CD4-positive, alpha-beta T cell (primary cell): ENCODE data around the gene DCP1B. TPM values are rescaled to one million over a fixed set of nuclear protein-coding genes. Genes with fewer than 3 reads are reported as not detected.

Experiments used
- ATAC-seq: fragments of 200-7000 bp; cut with Tn5 transposase; one replicate; pipeline ENCODE4 v1.10.0; 2022; ENCODE audit warnings: mild to moderate bottlenecking; ENCODE audit not compliant: poor library complexity
- CTCF ChIA-PET: fragments of 350-600 bp; sonication (Branson Sonifier 250); formaldehyde crosslinking; loops from one replicate; lab custom pipeline; 2021; ENCODE audit warnings: antibody characterized with exemption, inconsistent platforms; lab: Charles Lee
- POLR2A ChIA-PET: fragments of 350-600 bp; sonication (Branson Sonifier 250); formaldehyde crosslinking; loops from one replicate; lab custom pipeline; 2021; ENCODE audit warnings: antibody characterized with exemption, inconsistent platforms; lab: Charles Lee
- DNase-seq, 14 experiments: peaks; one replicate each; pipeline ENCODE4 v3.0.0-alpha.2; 2013 to 2020; ENCODE audit warnings: mixed read lengths in 2 of 14
- H3K27ac ChIP-seq, 2 donors: one replicate each; pipeline versions ENCODE4 v1.5.1 to v1.7.0; 2013; ENCODE audit warnings: low read length in 2 of 2, low read depth in 1 of 2, mild to moderate bottlenecking in 1 of 2
- H3K27me3 ChIP-seq, 2 experiments: 1 replicate in 1 of 2; 2 replicates in 1 of 2; pipeline versions ENCODE4 v1.6.1 to v1.7.0; 2013; ENCODE audit warnings: low read length in 2 of 2, control low read depth in 1 of 2, mild to moderate bottlenecking in 1 of 2, moderate library complexity in 1 of 2; ENCODE audit not compliant: insufficient read depth in 2 of 2, control insufficient read depth in 1 of 2
- H3K36me3 ChIP-seq: one replicate; pipeline ENCODE4 v1.6.1; 2013; ENCODE audit warnings: low read length, control low read depth; ENCODE audit not compliant: insufficient read depth
- H3K4me1 ChIP-seq: one replicate; pipeline ENCODE4 v1.6.1; 2013; ENCODE audit warnings: low read length, control low read depth; ENCODE audit not compliant: insufficient read depth
- H3K4me3 ChIP-seq: one replicate; pipeline ENCODE4 v1.5.1; 2013; ENCODE audit warnings: mild to moderate bottlenecking, low read length, moderate library complexity
- H3K9me3 ChIP-seq, 2 experiments: 1 replicate in 1 of 2; 2 replicates in 1 of 2; pipeline versions ENCODE4 v1.6.1 to v1.7.0; 2013; ENCODE audit warnings: low read length in 2 of 2, mild to moderate bottlenecking in 2 of 2, control low read depth in 1 of 2, moderate library complexity in 1 of 2; ENCODE audit not compliant: control insufficient read depth in 1 of 2, insufficient read depth in 1 of 2
- H3K27ac Mint-ChIP-seq: one replicate; pipeline ENCODE4 v1.8.0; 2020; ENCODE audit warnings: mixed read lengths
- H3K27me3 Mint-ChIP-seq: one replicate; pipeline ENCODE4 v1.8.0; 2021; ENCODE audit warnings: mixed read lengths
- H3K36me3 Mint-ChIP-seq: one replicate; pipeline ENCODE4 v1.8.0; 2021; ENCODE audit warnings: low read depth, mixed read lengths
- H3K4me1 Mint-ChIP-seq: one replicate; pipeline ENCODE4 v1.8.0; 2021; ENCODE audit warnings: low read depth, mixed read lengths
- H3K4me3 Mint-ChIP-seq: one replicate; pipeline ENCODE4 v1.8.0; 2020; ENCODE audit warnings: mild to moderate bottlenecking, mixed read lengths
- H3K9me3 Mint-ChIP-seq: one replicate; pipeline ENCODE4 v1.8.0; 2020; ENCODE audit warnings: mixed read lengths
- intact Hi-C, 2 experiments: fragments of 100-400 bp; cut with DNase I in 1 of 2; cut with micrococcal nuclease in 1 of 2; formaldehyde crosslinking; loops; one replicate each; pipeline versions ENCODE4 v1.15.1 to v1.9.0; 2023 to 2025; cut with DNase I, micrococcal nuclease
- total RNA-seq, 174 experiments: library from RNA in 2 of 174; stranded (reverse) in 2 of 174; gene quantifications; one replicate each; pipeline ENCODE4 v1.2.3 and lab custom pipeline; 2021 to 2026
- TF ChIP-seq, protein P1 (sequence below): fragments of 200-600 bp; IDR thresholded peaks from one replicate; pipeline ENCODE4 v1.8.0; 2022; ENCODE audit warnings: antibody characterized with exemption, mild to moderate bottlenecking

Gene DCP1B
- total RNA-seq, 2 experiments from 2014 or later: 4.3 to 4.6 TPM

DNA sequence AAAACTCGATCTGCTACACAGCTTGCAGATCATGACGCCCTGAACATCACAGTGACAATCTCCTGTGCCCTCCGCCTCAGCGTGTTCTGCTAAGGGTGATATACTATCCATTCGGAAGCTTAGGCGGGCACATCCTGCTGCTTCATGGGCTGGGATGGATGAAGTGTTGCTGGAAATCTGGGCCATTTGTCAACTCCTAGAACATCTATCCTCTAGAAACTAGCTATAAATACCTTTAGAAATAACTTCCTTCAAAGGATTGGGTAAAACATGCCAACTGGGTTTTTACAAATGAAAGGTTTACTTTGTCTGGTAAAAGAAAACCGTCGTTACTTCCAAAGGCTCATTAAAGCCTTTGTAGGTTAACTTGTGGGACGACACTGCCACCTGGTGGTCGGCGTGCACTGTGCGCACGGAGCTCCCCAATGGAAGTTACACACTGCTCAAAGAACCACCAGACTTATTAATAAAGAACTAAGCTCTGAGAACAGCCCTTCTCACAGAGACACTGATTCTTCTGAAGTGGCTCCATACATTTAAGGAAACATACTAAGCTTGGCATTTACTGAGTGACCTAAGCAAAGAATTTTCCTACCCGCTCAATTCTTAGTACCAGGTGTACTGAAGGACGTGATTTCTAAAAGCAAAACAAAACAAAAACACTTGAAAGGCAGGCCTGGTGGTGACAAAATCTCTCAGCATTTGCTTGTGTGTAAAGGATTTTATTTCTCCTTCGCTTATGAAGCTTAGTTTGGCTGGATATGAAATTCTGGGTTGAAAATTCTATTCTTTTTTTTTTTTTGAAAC is 64.3 kb downstream of the DCP1B start:
- peak; percentile 100 for ATAC-seq
- Histone ChIP-seq H3K27ac (peak overlapping the region in 1 of 2 donors; percentile 38), H3K9me3 (no peaks in the 10 kb centered on the region), H3K4me3 (no peak overlapping the region), H3K4me1 (peaks cover 6% of the 10 kb centered on the region), H3K36me3 (peaks cover 20% of the 10 kb centered on the region), H3K27me3 (no peaks in the 10 kb centered on the region)
- Mint-ChIP-seq H3K36me3 (peaks cover 57% of the 10 kb centered on the region), H3K4me1 (peaks cover 6% of the 10 kb centered on the region), H3K27me3 (no peaks in the 10 kb centered on the region), H3K4me3 (no peak overlapping the region), H3K27ac (no peak overlapping the region), H3K9me3 (no peaks in the 10 kb centered on the region)
- DNase-seq: peak; percentile 83 to 97 (median 91)
- intact Hi-C loops: loop anchor here (1.0 to 5.0 kb wide), 4 partner anchors 97 to 306 kb away; no protein-coding TSS in a partner anchor
- POLR2A ChIA-PET: interaction anchor here (0.8 to 1.8 kb wide), 12 partner anchors 15 to 306 kb away, joined by 3 to 50 read pairs (median 5); partner anchors contain the start of gene DCP1B
- TF ChIP-seq, protein P1, sequence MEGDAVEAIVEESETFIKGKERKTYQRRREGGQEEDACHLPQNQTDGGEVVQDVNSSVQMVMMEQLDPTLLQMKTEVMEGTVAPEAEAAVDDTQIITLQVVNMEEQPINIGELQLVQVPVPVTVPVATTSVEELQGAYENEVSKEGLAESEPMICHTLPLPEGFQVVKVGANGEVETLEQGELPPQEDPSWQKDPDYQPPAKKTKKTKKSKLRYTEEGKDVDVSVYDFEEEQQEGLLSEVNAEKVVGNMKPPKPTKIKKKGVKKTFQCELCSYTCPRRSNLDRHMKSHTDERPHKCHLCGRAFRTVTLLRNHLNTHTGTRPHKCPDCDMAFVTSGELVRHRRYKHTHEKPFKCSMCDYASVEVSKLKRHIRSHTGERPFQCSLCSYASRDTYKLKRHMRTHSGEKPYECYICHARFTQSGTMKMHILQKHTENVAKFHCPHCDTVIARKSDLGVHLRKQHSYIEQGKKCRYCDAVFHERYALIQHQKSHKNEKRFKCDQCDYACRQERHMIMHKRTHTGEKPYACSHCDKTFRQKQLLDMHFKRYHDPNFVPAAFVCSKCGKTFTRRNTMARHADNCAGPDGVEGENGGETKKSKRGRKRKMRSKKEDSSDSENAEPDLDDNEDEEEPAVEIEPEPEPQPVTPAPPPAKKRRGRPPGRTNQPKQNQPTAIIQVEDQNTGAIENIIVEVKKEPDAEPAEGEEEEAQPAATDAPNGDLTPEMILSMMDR: peak; percentile 96
- CTCF ChIA-PET: interaction anchor here (0.6 to 3.9 kb wide), 36 partner anchors 9 to 822 kb away, joined by 3 to 122 read pairs (median 4); no protein-coding TSS in a partner anchor

DNA sequence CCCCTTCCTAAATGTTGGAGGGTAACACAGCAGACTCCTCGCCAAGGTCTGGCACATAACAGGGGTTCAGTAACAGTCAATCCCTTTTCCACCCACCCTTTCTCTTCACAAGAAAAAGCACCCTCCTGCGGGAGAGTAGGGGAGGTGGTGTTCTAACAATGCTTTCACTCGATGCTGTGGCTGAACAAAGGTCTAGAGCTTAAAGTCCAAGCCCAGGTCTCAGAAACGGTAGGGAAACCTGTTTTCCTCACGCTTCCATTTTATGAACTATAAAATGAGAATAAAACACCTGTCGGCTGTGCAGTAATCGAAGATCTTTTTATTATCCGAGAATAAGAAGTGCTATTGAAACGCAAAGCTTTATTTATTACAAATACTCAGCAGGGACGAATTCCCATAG is 64.9 kb downstream of the DCP1B start:
- DNase-seq (no peak), ATAC-seq (no peak)
- H3K9me3 ChIP-seq: no peaks in the 10 kb centered on the region
- Mint-ChIP-seq H3K4me3 (no peak overlapping the region), H3K4me1 (peaks cover 6% of the 10 kb centered on the region), H3K27me3 (no peaks in the 10 kb centered on the region), H3K27ac (no peak overlapping the region), H3K9me3 (no peaks in the 10 kb centered on the region), H3K36me3 (peaks cover 50% of the 10 kb centered on the region)
- intact Hi-C loops: loop anchor here in 1 of 2 experiments (1.0 to 5.0 kb wide), 2 partner anchors 98 to 287 kb away; no protein-coding TSS in a partner anchor
- no peak overlapping the region for H3K27ac ChIP-seq
- TF ChIP-seq, protein P1: no peak
- H3K36me3 ChIP-seq: peaks cover 20% of the 10 kb centered on the region
- ChIA-PET CTCF (interaction anchor here (0.7 to 3.9 kb wide), 26 partner anchors 15 to 821 kb away, joined by 3 to 122 read pairs (median 5); no protein-coding TSS in a partner anchor), POLR2A (interaction anchor here (1.0 to 1.8 kb wide), 11 partner anchors 15 to 305 kb away, joined by 3 to 50 read pairs (median 5); partner anchors contain the start of gene DCP1B)
- H3K4me1 ChIP-seq: peaks cover 6% of the 10 kb centered on the region
- no peaks in the 10 kb centered on the region for H3K27me3 ChIP-seq
- no peak overlapping the region for H3K4me3 ChIP-seq

DNA sequence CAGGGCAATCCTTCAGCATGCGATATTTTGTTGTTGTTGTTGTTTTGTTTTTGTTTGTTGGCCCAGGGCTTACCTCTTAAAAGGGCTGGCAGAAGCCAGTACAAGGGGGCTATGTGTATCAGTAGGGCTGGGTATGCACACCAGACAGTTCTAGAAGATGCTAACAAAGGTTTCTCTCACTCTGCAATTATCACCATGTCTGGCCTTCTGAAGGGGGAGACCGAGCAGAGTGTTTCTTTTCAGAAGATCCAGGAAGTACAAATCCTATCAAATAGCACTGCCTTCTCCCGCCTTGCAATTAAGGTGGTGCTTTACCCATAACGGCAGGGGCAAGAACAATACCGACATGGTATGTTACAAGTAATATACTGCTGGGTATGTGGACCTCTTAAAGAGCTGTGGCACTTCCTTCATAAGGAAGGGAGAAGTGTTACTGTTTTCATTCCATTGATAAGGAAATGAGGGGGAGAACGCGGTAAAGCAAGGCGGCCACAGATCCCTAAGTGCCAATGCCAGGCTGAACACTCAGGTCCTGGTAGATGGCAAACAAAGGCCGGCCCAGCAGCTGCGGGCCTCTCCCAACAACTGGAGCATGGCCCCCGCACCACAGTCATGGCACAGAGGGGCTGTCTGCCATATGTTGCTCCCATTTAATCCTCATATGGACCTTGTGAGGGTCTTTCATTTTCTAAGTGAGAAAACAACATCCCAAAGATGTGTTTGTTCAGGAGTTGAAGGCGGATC is 66.6 kb downstream of the DCP1B start:
- H3K36me3 ChIP-seq: peaks cover 20% of the 10 kb centered on the region
- H3K4me1 ChIP-seq: peaks cover 6% of the 10 kb centered on the region
- no peak overlapping the region for H3K4me3 Mint-ChIP-seq
- H3K27ac Mint-ChIP-seq: no peak overlapping the region
- TF ChIP-seq, protein P1: no peak
- ATAC-seq (no peak), DNase-seq (no peak)
- intact Hi-C loops: loop anchor here in 1 of 2 experiments (5.0 kb wide), 1 partner anchor 100 kb away; no protein-coding TSS in a partner anchor
- H3K27me3 ChIP-seq: no peaks in the 10 kb centered on the region
- POLR2A ChIA-PET: no interaction called here
- no peaks in the 10 kb centered on the region for H3K27me3 Mint-ChIP-seq
- CTCF ChIA-PET: interaction anchor here (0.6 to 3.9 kb wide), 2 partner anchors 141 to 146 kb away, joined by 3 to 122 read pairs; no protein-coding TSS in a partner anchor
- peaks cover 9% of the 10 kb centered on the region for H3K4me1 Mint-ChIP-seq
- H3K9me3 Mint-ChIP-seq: no peaks in the 10 kb centered on the region
- no peak overlapping the region for H3K27ac ChIP-seq
- peaks cover 34% of the 10 kb centered on the region for H3K36me3 Mint-ChIP-seq
- H3K9me3 ChIP-seq: no peaks in the 10 kb centered on the region
- no peak overlapping the region for H3K4me3 ChIP-seq
